GM10266 (cell line): Measurements from ENCODE around the gene SIAH1.
A peak's percentile ranks its signal among the peaks of the same experiment; 100 is the strongest.

Source experiments
- DNase-seq: peaks from one replicate; pipeline ENCODE4 v3.0.0; 2012; ENCODE audit errors: extremely low spot score
- TF ChIP-seq, protein P1 (sequence below): IDR thresholded peaks from 2 replicates; pipeline ENCODE4 v1.5.1; 2012; ENCODE audit warnings: mild to moderate bottlenecking, low read depth; ENCODE audit not compliant: control insufficient read depth, insufficient read depth; ENCODE audit errors: missing control alignments

Gene SIAH1

GRCh38 chr16:48353565-48354163 lies 31.5 kb downstream of the SIAH1 start:
- peak; percentile 72 for DNase-seq
- TF ChIP-seq, protein P1, sequence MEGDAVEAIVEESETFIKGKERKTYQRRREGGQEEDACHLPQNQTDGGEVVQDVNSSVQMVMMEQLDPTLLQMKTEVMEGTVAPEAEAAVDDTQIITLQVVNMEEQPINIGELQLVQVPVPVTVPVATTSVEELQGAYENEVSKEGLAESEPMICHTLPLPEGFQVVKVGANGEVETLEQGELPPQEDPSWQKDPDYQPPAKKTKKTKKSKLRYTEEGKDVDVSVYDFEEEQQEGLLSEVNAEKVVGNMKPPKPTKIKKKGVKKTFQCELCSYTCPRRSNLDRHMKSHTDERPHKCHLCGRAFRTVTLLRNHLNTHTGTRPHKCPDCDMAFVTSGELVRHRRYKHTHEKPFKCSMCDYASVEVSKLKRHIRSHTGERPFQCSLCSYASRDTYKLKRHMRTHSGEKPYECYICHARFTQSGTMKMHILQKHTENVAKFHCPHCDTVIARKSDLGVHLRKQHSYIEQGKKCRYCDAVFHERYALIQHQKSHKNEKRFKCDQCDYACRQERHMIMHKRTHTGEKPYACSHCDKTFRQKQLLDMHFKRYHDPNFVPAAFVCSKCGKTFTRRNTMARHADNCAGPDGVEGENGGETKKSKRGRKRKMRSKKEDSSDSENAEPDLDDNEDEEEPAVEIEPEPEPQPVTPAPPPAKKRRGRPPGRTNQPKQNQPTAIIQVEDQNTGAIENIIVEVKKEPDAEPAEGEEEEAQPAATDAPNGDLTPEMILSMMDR, result peak; percentile 79

GRCh38 chr16:48352648-48353390 lies 32.4 kb downstream of the SIAH1 start:
- TF ChIP-seq, protein P1, result no peak
- no peak for DNase-seq

DNA sequence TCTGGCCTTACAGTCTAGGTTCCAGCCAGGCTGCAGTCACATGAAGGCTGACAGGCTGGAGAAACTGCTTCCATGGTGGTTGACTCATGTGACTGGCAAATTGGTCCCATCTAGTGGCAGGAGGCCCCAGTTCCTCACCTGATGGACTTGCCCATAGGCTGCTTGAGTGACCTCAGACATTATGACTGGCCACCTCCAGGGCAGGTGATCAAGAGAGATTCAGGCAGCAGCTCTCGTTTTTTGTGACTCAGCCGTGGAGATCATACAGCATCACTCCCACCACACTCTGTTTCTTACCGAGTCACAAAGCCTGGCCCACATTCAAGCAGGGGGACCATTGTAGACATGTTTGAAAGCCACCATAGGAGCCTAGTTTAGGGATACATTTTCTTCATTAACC lies 34.5 kb downstream of the SIAH1 start:
- TF ChIP-seq, protein P1, result no peak
- no peak for DNase-seq

GRCh38 chr16:48347980-48348379 lies 37.2 kb downstream of the SIAH1 start:
- TF ChIP-seq, protein P1, result no peak
- no peak for DNase-seq

GRCh38 chr16:48347191-48347865 lies 37.9 kb downstream of the SIAH1 start:
- TF ChIP-seq, protein P1, result no peak
- DNase-seq, result no peak

DNA sequence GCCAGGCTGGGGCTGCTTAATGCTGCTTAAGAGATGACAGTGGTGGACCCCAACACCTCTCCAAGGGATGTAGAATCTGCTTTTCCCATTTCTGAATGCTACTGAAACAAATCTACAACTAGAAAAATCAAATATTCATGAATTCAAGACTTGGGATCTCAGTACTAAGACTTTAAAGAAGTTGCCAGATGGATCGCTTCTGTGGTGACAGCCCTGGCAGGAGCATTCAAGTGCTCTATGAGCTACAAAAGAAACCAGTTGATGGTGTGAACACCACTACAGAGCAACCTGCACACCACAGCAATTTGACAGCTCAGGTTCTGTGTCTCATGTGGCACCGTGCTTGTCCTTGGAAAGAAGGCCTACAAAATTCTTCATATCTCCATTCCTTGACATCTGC lies 42.6 kb downstream of the SIAH1 start:
- TF ChIP-seq, protein P1, result no peak
- DNase-seq, result no peak

DNA sequence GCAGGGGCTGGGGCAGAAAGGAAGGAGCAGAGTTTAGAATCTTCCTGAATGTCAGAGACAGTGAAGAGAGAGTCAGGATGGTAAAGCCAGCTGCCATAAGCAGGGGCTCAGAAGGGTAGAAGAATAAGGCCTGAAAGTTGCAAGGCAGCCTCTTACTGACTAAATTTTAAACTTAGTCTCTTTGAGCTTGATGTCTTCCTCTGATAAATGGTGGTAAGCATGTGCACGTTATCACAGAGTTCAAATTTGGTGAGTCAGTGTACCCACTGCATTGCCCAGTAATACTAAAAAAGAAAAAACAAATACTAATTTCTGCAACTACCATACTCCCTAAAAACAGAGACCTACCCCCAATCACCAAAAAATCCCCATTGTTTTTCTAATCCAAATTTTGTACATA lies 45.2 kb downstream of the SIAH1 start:
- TF ChIP-seq, protein P1, result no peak
- DNase-seq, result no peak
